ENCODE results near the gene FGR.
A peak's percentile ranks its signal among the peaks of the same experiment; 100 is the strongest.
"Not testable (repeated sequence)": the region's sequence is repeated elsewhere in the genome, so short reads cannot be mapped to it uniquely, and the experiment has no call there.

The FGR gene

DNA sequence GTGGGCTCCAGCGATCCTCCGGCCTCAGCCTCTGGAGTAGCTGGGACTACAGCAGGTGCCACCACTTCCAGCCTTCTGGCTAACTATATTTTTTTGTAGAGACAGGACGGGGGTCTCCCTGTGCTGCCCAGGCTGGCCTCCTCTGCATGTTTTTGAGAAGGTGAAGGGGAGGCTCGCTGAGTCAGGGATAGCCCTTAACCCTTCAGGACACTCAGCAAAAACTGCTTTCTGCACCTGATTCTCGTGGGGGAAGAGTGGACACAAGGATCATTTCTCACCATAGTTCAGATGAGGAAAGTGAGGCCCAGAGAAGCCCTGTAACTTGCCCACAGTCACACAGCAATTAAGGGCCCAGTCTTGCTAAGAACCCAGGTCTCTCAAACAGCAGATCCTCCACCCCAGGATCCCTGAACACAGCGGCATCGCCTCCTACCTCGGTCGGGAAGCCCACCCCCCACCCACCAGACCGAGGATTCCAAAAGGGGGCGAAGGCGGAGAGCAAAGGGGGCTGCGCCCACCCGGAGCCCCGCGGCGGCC lies 1.3 kb downstream of the FGR start:
- peak overlapping the region; percentile 22 for H3K4me3 ChIP-seq (ENCODE audit: low read depth, low read length)
- TF ChIP-seq, protein P1, sequence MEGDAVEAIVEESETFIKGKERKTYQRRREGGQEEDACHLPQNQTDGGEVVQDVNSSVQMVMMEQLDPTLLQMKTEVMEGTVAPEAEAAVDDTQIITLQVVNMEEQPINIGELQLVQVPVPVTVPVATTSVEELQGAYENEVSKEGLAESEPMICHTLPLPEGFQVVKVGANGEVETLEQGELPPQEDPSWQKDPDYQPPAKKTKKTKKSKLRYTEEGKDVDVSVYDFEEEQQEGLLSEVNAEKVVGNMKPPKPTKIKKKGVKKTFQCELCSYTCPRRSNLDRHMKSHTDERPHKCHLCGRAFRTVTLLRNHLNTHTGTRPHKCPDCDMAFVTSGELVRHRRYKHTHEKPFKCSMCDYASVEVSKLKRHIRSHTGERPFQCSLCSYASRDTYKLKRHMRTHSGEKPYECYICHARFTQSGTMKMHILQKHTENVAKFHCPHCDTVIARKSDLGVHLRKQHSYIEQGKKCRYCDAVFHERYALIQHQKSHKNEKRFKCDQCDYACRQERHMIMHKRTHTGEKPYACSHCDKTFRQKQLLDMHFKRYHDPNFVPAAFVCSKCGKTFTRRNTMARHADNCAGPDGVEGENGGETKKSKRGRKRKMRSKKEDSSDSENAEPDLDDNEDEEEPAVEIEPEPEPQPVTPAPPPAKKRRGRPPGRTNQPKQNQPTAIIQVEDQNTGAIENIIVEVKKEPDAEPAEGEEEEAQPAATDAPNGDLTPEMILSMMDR (IDR thresholded peaks at IDR 0.05; ENCODE audit: low read depth, low read length): no peak

DNA sequence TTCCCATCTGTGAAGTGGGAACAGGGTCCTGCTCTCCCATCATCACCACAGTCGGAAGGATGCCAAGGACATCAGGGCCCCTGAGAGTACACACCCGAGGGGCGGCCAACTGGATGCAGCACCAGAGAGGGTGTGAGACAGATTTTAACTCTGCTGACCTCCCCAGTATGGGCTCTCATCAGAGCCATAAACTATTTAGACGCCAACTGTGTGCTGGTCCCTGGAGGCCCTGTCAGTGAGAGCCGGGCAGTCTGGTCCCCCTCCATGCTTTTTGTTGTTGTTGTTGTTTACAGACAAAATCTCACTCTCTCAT lies 1.7 kb downstream of the FGR start:
- no peak overlapping the region for H3K4me3 ChIP-seq (ENCODE audit: low read depth, low read length)
- TF ChIP-seq, protein P1 (IDR thresholded peaks at IDR 0.05; ENCODE audit: low read depth, low read length): no peak

DNA sequence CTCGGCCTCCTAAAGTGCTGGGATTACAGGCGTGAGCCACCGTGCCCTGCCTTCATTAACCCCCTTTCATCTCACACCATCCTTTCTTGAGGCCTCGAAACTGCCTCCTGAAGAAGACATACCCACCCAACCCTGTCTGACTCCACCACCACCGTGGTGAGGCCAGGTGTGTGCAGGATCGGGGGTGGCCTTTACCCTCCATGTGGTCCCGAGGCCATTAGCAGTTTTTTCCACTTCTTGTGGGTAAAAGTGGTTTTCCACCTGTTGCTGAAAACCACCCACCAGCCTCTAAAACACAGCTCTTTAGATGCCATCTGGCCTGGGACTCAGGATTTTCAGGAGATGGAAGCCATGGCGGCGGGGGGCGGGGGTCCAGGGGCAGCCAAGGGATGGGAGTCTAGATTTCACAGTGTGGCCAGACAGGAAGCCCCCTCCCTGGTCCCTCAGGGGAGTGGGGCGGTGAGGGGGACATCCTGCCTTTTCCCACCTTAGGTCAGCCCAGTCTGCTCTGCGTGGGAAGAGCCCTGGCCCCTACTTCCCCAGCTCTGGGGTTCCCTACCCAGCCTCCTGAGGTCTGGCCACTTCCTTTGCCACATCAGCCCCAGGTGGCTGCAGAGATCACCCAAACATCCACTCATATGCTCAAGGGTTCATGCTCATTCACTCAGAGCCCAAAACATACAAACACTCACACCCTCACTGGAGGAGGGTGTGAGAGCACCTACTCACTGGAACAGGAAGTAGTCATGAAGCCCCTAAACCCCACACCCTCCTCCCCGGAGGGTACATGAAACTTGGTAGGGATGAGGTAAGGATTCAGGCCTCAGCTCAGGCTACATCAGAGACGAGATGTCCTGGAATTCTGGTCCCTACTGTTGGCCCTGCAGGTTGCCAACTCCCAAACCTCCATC lies 2.3 kb downstream of the FGR start:
- no peak overlapping the region for H3K4me3 ChIP-seq (ENCODE audit: low read depth, low read length)
- TF ChIP-seq, protein P1 (IDR thresholded peaks at IDR 0.05; ENCODE audit: low read depth, low read length): no peak

DNA sequence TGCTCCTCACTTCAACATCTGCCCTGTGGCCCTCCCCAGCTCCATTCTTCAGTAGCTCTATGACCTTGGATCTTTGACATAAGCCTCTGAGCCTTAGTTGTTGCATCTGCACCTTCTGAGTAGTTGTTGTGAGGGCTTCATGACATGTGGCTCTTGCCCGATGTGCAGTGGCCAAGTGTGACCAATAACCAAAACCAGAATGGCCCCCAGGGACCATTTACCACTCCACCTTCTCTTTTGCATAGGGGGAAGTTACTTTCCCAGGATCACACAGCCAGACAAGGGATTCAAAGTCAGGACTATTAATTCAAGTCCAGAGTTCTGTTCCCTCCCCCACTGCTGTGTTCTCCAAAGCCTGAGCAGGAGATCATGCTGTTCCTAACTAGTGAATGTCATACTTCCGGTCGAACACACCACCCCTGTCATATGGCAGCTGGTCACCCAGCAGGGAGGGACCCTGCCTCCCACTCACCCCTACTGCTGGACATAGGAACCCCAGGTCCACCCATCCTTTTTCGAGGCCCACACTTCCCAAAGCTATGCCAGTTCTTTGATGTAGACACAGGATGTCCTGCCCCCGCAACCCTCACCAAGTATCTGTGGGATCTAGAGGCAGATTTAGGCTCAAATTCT lies 4.0 kb downstream of the FGR start:
- H3K4me3 ChIP-seq (ENCODE audit: low read depth, low read length): no peak overlapping the region
- TF ChIP-seq, protein P1 (IDR thresholded peaks at IDR 0.05; ENCODE audit: low read depth, low read length): no peak

DNA sequence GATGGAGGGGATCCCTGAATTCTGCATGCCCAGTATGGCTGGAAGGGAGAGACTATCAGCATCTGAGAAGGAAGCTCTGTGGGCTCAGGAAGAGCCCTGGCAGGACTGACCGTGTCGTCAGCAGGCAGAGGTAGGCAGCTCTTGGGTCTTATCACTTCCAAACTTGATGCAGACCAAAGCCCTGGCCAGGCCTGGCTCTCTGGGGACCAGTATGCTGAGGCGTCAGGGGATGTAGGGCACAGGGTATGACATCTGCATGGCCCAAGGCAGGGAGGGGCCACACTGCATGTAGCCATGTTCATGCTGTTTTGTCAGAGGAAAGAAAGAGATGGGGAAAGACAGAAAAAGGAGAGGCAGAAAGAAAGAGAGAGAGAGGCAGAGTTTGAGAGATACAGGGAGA lies 6.3 kb downstream of the FGR start:
- no peak overlapping the region for H3K4me3 ChIP-seq (ENCODE audit: low read depth, low read length)
- TF ChIP-seq, protein P1 (IDR thresholded peaks at IDR 0.05; ENCODE audit: low read depth, low read length): no peak

DNA sequence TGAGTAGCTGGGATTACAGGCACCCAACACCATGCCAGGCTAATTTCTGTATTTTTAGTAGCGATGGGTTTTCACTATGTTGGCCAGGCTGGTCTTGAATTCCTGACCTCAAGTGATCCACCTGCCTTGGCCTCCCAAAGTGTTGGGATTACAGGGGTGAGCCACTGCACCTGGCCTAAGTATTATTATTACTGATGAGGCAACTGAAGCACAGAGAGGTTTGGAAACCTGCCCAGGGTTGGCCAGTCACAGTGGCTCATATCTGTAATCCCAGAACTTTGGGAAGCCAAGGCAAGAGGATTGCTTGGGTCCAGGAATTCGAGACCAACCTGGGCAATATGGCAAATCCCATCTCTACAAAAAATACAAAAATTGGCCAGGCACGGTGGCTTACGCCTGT lies 7.3 kb downstream of the FGR start:
- H3K4me3 ChIP-seq (ENCODE audit: low read depth, low read length): not testable (repeated sequence)

DNA sequence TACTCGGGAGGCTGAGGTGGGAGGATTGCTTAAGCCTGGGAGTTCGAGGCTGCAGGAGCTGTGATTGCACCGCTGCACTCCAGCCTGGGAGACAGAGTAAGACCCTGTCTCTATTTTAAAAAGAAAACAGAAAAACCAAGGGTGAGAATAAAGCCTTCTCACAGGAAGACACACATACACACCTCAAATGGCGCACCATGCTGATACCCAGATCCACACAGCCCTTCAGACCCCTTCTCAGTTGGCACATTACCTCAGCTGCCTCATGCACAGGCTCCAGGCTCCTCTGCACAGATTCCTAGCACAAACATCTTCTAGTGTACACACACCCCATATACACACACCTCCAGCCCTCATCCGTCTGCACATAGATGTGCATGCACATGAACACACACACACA lies 7.9 kb downstream of the FGR start:
- H3K4me3 ChIP-seq (ENCODE audit: low read depth, low read length): no peak overlapping the region
- TF ChIP-seq, protein P1 (IDR thresholded peaks at IDR 0.05; ENCODE audit: low read depth, low read length): no peak

Data from WI38 (cell line).